Measurements from ENCODE around the gene APBB2.
"Not testable (repeated sequence)": the region's sequence is repeated elsewhere in the genome, so short reads cannot be mapped to it uniquely, and the experiment has no call there.

DNA sequence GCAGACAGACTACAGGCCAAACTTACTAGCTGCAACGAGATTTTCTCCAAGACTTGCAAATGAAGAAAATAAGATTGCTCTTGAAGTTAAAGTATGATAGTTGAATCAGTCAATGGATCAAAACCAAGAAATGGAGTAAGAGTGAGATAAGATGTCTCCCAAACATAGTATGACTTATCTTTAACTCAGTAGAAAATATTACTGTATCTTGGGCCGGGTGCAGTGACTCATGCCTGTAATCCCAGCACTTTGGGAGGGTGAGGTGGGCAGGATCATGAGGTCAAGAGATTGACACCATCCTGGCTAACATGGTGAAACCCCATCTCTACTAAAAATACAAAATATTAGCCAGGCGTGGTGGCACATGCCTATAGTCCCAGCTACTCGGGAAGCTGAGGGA, 220.0 kb downstream of the APBB2 start:
- not testable (repeated sequence) for TF ChIP-seq SP1 (IDR thresholded peaks at IDR 0.05; ENCODE audit: low read depth, low read length); RFX5 (IDR thresholded peaks at IDR 0.05; ENCODE audit: borderline replicate concordance, low read depth, low read length); SRF (IDR thresholded peaks at IDR 0.05; ENCODE audit: low read depth, low read length); KDM5A (IDR thresholded peaks at IDR 0.05; ENCODE audit: low read length); MAFK (IDR thresholded peaks at IDR 0.05; ENCODE audit: low read depth, low read length)
- TF ChIP-seq, protein P1, sequence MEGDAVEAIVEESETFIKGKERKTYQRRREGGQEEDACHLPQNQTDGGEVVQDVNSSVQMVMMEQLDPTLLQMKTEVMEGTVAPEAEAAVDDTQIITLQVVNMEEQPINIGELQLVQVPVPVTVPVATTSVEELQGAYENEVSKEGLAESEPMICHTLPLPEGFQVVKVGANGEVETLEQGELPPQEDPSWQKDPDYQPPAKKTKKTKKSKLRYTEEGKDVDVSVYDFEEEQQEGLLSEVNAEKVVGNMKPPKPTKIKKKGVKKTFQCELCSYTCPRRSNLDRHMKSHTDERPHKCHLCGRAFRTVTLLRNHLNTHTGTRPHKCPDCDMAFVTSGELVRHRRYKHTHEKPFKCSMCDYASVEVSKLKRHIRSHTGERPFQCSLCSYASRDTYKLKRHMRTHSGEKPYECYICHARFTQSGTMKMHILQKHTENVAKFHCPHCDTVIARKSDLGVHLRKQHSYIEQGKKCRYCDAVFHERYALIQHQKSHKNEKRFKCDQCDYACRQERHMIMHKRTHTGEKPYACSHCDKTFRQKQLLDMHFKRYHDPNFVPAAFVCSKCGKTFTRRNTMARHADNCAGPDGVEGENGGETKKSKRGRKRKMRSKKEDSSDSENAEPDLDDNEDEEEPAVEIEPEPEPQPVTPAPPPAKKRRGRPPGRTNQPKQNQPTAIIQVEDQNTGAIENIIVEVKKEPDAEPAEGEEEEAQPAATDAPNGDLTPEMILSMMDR (IDR thresholded peaks at IDR 0.05; ENCODE audit: control extremely low read depth in 1 of 3, insufficient read depth in 1 of 3, low read depth in 1 of 3, low read length in 3 of 3) = not testable (repeated sequence)
- TF ChIP-seq, protein P2, sequence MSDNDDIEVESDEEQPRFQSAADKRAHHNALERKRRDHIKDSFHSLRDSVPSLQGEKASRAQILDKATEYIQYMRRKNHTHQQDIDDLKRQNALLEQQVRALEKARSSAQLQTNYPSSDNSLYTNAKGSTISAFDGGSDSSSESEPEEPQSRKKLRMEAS (IDR thresholded peaks at IDR 0.05) = not testable (repeated sequence)

Measured in H1 (cell line).